Activated naive CD8-positive, alpha-beta T cell treated with anti-CD3 and anti-CD28 coated beads, Interleukin-2, amount 10 ng/mL, durations not matched to agents 7 days and 5 days (primary cell): ENCODE measurements around the gene ZNF878. TPM values are rescaled to one million over a fixed set of nuclear protein-coding genes. Genes with fewer than 3 reads are reported as not detected.
A peak's percentile ranks its signal among the peaks of the same experiment; 100 is the strongest.
"Not testable (repeated sequence)": the region's sequence is repeated elsewhere in the genome, so short reads cannot be mapped to it uniquely, and the experiment has no call there.

Experiments used
- ATAC-seq: fragments of 150-1000 bp; cut with Tn5 transposase; one replicate; pipeline ENCODE4 v1.10.0; 2021; ENCODE audit warnings: low read depth, moderate library complexity
- POLR2A ChIA-PET: fragments of 350-600 bp; sonication (Branson Sonifier 250); formaldehyde crosslinking; loops from one replicate; lab custom pipeline; 2021; ENCODE audit warnings: antibody characterized with exemption; lab: Charles Lee
- DNase-seq: peaks from one replicate; pipeline ENCODE4 v3.0.0; 2021
- H3K27ac Mint-ChIP-seq: one replicate; pipeline ENCODE4 v1.8.0; 2022; ENCODE audit warnings: mild to moderate bottlenecking, mixed read lengths
- H3K27me3 Mint-ChIP-seq: one replicate; pipeline ENCODE4 v1.8.0; 2022; ENCODE audit warnings: mild to moderate bottlenecking, moderate library complexity, mixed read lengths
- H3K36me3 Mint-ChIP-seq: one replicate; pipeline ENCODE4 v1.8.0; 2021; ENCODE audit warnings: mild to moderate bottlenecking, mixed read lengths
- H3K4me1 Mint-ChIP-seq: one replicate; pipeline ENCODE4 v1.8.0; 2021; ENCODE audit warnings: mixed read lengths
- H3K4me3 Mint-ChIP-seq: one replicate; pipeline ENCODE4 v1.8.0; 2022; ENCODE audit warnings: mild to moderate bottlenecking, moderate library complexity, mixed read lengths
- H3K9me3 Mint-ChIP-seq: one replicate; pipeline ENCODE4 v1.8.0; 2021; ENCODE audit warnings: mixed read lengths
- total RNA-seq, 2 experiments: library from RNA; stranded (reverse); gene quantifications; one replicate each; pipeline ENCODE4 v1.2.3, GENCODE V29; 2021

ZNF878 gene
- 1 to 10 TPM in 1 of 2 experiments, under 1 TPM in 1; 0.91 to 1.2 TPM for total RNA-seq

- ATAC-seq = peak; percentile 91
- H3K27ac Mint-ChIP-seq = peak within 1 kb of the TSS; percentile 80
- POLR2A ChIA-PET = interaction anchor here (0.6 to 2.6 kb wide), 8 partner anchors 12 to 167 kb away, joined by 3 to 12 read pairs (median 4); partner anchors contain the start of genes ZNF433, ZNF625, ZNF700 and ZNF844
Measured at GRCh38 chr19:12052497-12053169, at the start of gene ZNF878. Gene ZNF878, minus strand, starts transcription at chr19:12052961. Its CDS starts 160 bp downstream, at chr19:12052801.

GRCh38 chr19:12098040-12098439 lies 45.3 kb upstream of the ZNF878 start:
- Mint-ChIP-seq H3K4me1 (peaks cover 5% of the 10 kb centered on the region), H3K27me3 (no peaks in the 10 kb centered on the region), H3K9me3 (peaks cover 30% of the 10 kb centered on the region), H3K4me3 (no peak overlapping the region), H3K36me3 (peaks cover 37% of the 10 kb centered on the region), H3K27ac (no peak overlapping the region)
- no peak for ATAC-seq
- POLR2A ChIA-PET = interaction anchor here (0.6 kb wide), 1 partner anchor 624 kb away, joined by 4 read pairs; no protein-coding TSS in a partner anchor
- no peak for DNase-seq

More at GRCh38 chr19:12052497-12053169, at the start of gene ZNF878:
- peaks cover 21% of the 10 kb centered on the region for H3K27me3 Mint-ChIP-seq
- peaks cover 7% of the 10 kb centered on the region for H3K36me3 Mint-ChIP-seq
- peak within 1 kb of the TSS; percentile 85 for H3K4me3 Mint-ChIP-seq
- H3K9me3 Mint-ChIP-seq = peaks cover 8% of the 10 kb centered on the region
- peaks cover 9% of the 10 kb centered on the region for H3K4me1 Mint-ChIP-seq
- DNase-seq = peak; percentile 72

DNA sequence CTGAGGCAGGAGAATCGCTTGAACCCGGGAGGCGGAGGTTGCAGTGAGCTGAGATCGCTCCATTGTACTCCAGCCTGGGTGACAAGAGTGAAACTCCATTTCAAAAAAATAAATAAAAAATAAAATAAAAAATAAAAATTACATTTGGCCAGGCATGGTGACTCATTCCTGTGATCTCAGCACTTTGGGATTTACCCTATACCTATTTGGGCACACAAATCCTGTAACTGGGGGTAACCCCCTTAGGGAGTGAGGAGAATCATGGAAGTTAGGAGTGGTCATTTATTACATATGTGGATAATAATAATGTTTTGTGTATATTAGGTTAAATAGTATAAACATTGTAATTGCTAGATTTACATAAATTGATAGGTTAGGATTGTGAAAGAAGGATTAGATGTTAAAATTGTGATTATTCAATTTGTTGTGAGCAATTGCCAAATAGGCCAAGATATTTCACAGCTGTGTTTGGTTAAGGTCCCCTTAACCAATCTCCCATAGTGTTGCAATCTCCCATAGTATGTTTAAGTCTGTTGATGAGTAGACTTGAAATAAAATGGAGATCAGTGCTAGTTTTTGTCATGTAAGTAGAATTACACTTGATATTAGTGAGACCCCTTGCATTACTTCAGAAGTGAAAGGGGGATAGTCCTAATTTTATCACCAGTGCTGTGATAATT lies 42.5 kb upstream of the ZNF878 start:
- H3K36me3 Mint-ChIP-seq = peaks cover 35% of the 10 kb centered on the region
- H3K27me3 Mint-ChIP-seq = no peaks in the 10 kb centered on the region
- peaks cover 6% of the 10 kb centered on the region for H3K4me1 Mint-ChIP-seq
- no peak for ATAC-seq
- no peak for DNase-seq
- POLR2A ChIA-PET = no interaction called here
- peaks cover 20% of the 10 kb centered on the region for H3K9me3 Mint-ChIP-seq
- H3K4me3 Mint-ChIP-seq = no peak overlapping the region
- H3K27ac Mint-ChIP-seq = no peak overlapping the region

- ATAC-seq (no peak), DNase-seq (no peak)
- peaks cover 26% of the 10 kb centered on the region for H3K36me3 Mint-ChIP-seq
- no peak overlapping the region for H3K27ac Mint-ChIP-seq
- no peak overlapping the region for H3K4me3 Mint-ChIP-seq
- no peaks in the 10 kb centered on the region for H3K27me3 Mint-ChIP-seq
- H3K9me3 Mint-ChIP-seq = peaks cover 10% of the 10 kb centered on the region
- POLR2A ChIA-PET = interaction anchor here (0.7 kb wide), 2 partner anchors 26 to 347 kb away, joined by 3 to 4 read pairs; no protein-coding TSS in a partner anchor
- H3K4me1 Mint-ChIP-seq = peaks cover 6% of the 10 kb centered on the region
Measured at GRCh38 chr19:12093777-12094176, 41.0 kb upstream of the ZNF878 start.

DNA sequence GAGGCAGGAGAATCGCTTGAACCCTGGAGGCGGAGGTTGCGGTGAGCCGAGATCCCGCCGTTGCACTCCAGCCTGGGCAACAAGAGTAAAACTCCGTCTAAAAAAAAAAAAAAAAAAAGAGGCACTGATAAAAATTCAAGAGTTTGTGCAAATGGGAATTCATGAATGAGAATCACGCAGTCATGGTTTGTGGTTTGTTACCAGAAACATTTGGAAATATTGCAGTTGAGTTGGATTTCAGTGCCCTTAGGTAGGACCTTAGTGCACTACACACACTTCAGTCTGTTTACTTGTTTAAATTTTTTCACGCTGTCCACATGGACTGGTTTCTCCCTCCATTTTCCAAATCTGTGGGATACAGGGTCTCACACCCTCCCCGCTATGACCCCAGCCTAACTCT lies 40.2 kb upstream of the ZNF878 start:
- POLR2A ChIA-PET = interaction anchor here (0.7 to 2.9 kb wide), 7 partner anchors 25 to 348 kb away, joined by 3 to 13 read pairs (median 3); partner anchors contain the start of genes ZNF20, ZNF433 and ZNF763
- H3K27ac Mint-ChIP-seq = peak overlapping the region; percentile 87

DNA sequence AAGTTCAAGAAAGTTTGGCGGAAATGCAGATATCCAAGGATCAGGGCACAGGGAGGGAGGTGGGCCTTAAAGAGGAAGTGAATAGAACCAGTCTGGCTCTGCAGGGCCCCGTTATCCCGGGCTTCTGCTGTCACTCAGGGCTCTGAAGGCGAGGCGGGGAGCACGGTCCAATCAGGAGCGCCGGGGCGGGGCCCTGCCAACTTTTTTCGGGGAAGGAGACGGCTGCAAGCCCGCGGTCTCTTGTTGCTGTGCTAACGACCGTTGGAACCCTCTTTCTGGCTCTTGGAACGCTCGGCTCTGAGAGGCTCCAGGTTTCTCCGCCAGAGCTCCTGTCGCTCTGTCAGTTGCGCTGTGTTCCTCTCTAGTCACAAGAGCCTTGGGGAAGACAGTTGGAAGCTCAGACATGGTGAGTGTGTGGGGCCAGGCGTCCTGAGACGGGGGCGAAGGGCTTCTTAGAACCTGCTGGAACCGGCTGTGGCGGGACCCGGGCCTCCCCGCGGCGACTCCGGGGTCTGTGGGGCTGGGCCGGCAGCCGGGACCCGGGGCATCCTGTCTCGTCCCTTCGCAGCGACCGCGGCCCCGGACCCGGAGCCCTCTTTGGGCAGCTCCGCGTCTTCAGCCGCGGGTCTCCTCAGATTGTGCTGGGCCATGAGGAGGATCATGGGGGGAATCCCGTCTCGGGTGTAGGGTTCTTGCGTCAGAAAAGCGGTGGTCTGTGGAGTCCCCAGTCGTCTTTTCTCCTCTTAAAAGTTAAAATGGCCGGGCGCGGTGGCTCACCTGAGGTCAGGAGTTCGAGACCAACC lies 39.5 kb upstream of the ZNF878 start:
- Mint-ChIP-seq H3K4me3 (peak overlapping the region; percentile 88), H3K36me3 (peaks cover 19% of the 10 kb centered on the region), H3K27me3 (no peaks in the 10 kb centered on the region), H3K4me1 (peaks cover 6% of the 10 kb centered on the region), H3K27ac (peak overlapping the region; percentile 87), H3K9me3 (peaks cover 9% of the 10 kb centered on the region)
- POLR2A ChIA-PET = interaction anchor here (0.7 to 2.9 kb wide), 7 partner anchors 30 to 240 kb away, joined by 3 to 13 read pairs (median 3); partner anchors contain the start of genes ZNF20, ZNF433 and ZNF763
- ATAC-seq (peak; percentile 94), DNase-seq (peak; percentile 81)

More for the DNA sequence above, 40.2 kb upstream of the ZNF878 start:
- no peak for ATAC-seq
- Mint-ChIP-seq H3K27me3 (no peaks in the 10 kb centered on the region), H3K4me3 (peak overlapping the region; percentile 88), H3K36me3 (peaks cover 22% of the 10 kb centered on the region), H3K4me1 (peaks cover 6% of the 10 kb centered on the region), H3K9me3 (peaks cover 7% of the 10 kb centered on the region)
- no peak for DNase-seq

GRCh38 chr19:12090807-12091206 lies 38.0 kb upstream of the ZNF878 start:
- ATAC-seq (peak; percentile 32), DNase-seq (peak; percentile 75)
- Mint-ChIP-seq H3K9me3 (peaks cover 10% of the 10 kb centered on the region), H3K27me3 (no peaks in the 10 kb centered on the region), H3K4me1 (peaks cover 6% of the 10 kb centered on the region), H3K4me3 (peak overlapping the region; percentile 1), H3K36me3 (peaks cover 13% of the 10 kb centered on the region), H3K27ac (peak overlapping the region; percentile 2)
- POLR2A ChIA-PET = interaction anchor here (0.6 to 2.9 kb wide), 5 partner anchors 24 to 167 kb away, joined by 3 to 13 read pairs (median 3); partner anchors contain the start of genes ZNF136 and ZNF20

DNA sequence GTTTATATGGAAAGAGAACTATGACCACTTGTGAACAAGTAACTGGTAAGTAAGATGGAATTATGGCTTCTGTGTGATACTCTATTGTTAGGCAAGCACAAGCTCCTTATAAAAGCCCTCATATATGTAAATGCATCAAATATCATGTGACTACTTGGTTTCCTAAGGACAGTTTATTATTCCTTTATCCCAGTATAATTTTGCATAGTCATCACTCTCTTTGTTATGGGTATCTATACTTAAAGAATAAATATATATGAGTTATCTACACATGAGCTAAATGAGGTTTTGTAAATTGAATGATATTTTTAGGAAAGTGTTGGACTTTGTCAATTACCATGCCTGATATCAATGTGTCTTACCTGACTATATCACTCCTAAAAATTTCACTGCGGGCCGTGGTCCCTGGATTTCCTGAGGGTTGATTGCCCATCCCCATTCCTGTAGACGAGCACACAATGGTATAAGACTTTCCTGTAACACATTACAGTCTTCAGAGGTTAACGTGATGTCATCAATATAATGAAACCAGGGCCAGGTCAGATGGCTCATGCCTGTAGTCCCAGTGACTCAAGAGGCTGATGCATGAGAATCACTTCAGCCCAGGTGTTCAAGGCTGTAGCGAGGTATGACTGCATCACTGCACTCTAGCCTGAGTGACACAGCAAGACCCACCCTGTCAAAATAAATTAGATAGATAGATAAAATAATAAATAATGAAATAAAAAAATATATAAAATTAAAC lies 32.5 kb upstream of the ZNF878 start:
- POLR2A ChIA-PET = no interaction called here
- ATAC-seq = no peak
- DNase-seq = no peak
- Mint-ChIP-seq H3K27ac (no peak overlapping the region), H3K9me3 (peaks cover 14% of the 10 kb centered on the region), H3K4me3 (no peak overlapping the region), H3K36me3 (peaks cover 7% of the 10 kb centered on the region), H3K27me3 (no peaks in the 10 kb centered on the region), H3K4me1 (peaks cover 2% of the 10 kb centered on the region)

DNA sequence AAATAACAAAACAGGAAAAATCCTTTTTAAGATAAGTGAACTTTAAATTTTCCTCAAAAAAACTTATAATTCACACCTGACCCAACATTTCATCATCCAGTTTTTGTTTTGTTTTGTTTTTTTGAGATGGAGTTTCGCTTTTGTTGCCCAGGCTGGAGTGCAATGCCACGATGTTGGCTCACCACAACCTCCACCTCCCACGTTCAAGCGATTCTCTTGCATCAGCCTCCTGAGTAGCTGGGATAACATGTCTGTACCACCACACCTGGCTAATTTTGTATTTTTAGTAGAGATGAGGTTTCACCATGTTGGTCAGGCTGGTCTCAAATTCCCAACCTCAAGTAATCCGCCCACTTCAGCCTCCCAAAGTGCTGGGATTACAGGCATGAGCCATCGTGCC lies 30.6 kb upstream of the ZNF878 start:
- H3K36me3 Mint-ChIP-seq = not testable (repeated sequence)

GRCh38 chr19:12077375-12077774 lies 24.6 kb upstream of the ZNF878 start:
- Mint-ChIP-seq H3K9me3 (peaks cover 23% of the 10 kb centered on the region), H3K27me3 (no peaks in the 10 kb centered on the region)

More for the DNA sequence above, 30.6 kb upstream of the ZNF878 start:
- DNase-seq, ATAC-seq, H3K4me3 Mint-ChIP-seq, H3K27me3 Mint-ChIP-seq, H3K4me1 Mint-ChIP-seq, POLR2A ChIA-PET, H3K27ac Mint-ChIP-seq: not testable (repeated sequence)
- H3K9me3 Mint-ChIP-seq = peaks cover 14% of the 10 kb centered on the region

GRCh38 chr19:12076331-12076730 lies 23.6 kb upstream of the ZNF878 start:
- H3K9me3 Mint-ChIP-seq = peaks cover 22% of the 10 kb centered on the region
- POLR2A ChIA-PET, H3K27me3 Mint-ChIP-seq: not testable (repeated sequence)

More at GRCh38 chr19:12077375-12077774, 24.6 kb upstream of the ZNF878 start:
- Mint-ChIP-seq H3K4me3 (no peak overlapping the region), H3K36me3 (peaks cover 44% of the 10 kb centered on the region), H3K4me1 (no peaks in the 10 kb centered on the region), H3K27ac (no peak overlapping the region)
- no peak for DNase-seq
- ATAC-seq = no peak
- POLR2A ChIA-PET = no interaction called here

GRCh38 chr19:12075538-12076139 lies 22.9 kb upstream of the ZNF878 start:
- POLR2A ChIA-PET = no interaction called here
- no peak overlapping the region for H3K4me3 Mint-ChIP-seq

More at GRCh38 chr19:12076331-12076730, 23.6 kb upstream of the ZNF878 start:
- H3K4me1 Mint-ChIP-seq, DNase-seq, H3K4me3 Mint-ChIP-seq, ATAC-seq, H3K27ac Mint-ChIP-seq: not testable (repeated sequence)
- peaks cover 44% of the 10 kb centered on the region for H3K36me3 Mint-ChIP-seq

More at GRCh38 chr19:12075538-12076139, 22.9 kb upstream of the ZNF878 start:
- no peak for ATAC-seq
- Mint-ChIP-seq H3K36me3 (peaks cover 45% of the 10 kb centered on the region), H3K9me3 (peaks cover 28% of the 10 kb centered on the region), H3K27me3 (no peaks in the 10 kb centered on the region), H3K4me1 (no peaks in the 10 kb centered on the region), H3K27ac (no peak overlapping the region)
- DNase-seq = no peak
